ENCODE results near the gene PLPPR2.
"Not testable (repeated sequence)": the region's sequence is repeated elsewhere in the genome, so short reads cannot be mapped to it uniquely, and the experiment has no call there.

Gene PLPPR2

GRCh38 chr19:11335449-11336146 is 19.6 kb upstream of the PLPPR2 start:
- H3K4me3 ChIP-seq (ENCODE audit: low read depth, low read length): no peak overlapping the region
- DNase-seq (ENCODE audit: low read depth): no peak
- no peak for TF ChIP-seq CTCF (conservative IDR thresholded peaks at IDR 0.05; ENCODE audit: low read depth, low read length)

- no peak for DNase-seq (ENCODE audit: low read depth)
- no peak overlapping the region for H3K4me3 ChIP-seq (ENCODE audit: low read depth, low read length)
- TF ChIP-seq CTCF (conservative IDR thresholded peaks at IDR 0.05; ENCODE audit: low read depth, low read length): no peak
These were observed 18.2 kb upstream of the PLPPR2 start for GRCh38 chr19:11337080-11337479.

- TF ChIP-seq CTCF (conservative IDR thresholded peaks at IDR 0.05; ENCODE audit: low read depth, low read length): no peak
- H3K4me3 ChIP-seq (ENCODE audit: low read depth, low read length): no peak overlapping the region
- no peak for DNase-seq (ENCODE audit: low read depth)
These were observed 17.1 kb upstream of the PLPPR2 start for GRCh38 chr19:11338121-11338520.

GRCh38 chr19:11338569-11339253 is 16.5 kb upstream of the PLPPR2 start:
- DNase-seq (ENCODE audit: low read depth): no peak
- H3K4me3 ChIP-seq (ENCODE audit: low read depth, low read length): no peak overlapping the region
- no peak for TF ChIP-seq CTCF (conservative IDR thresholded peaks at IDR 0.05; ENCODE audit: low read depth, low read length)

- TF ChIP-seq CTCF (conservative IDR thresholded peaks at IDR 0.05; ENCODE audit: low read depth, low read length): no peak
- peak within 1 kb of the TSS; percentile 26 for H3K4me3 ChIP-seq (ENCODE audit: low read depth, low read length)
- peak; percentile 89 for DNase-seq (ENCODE audit: low read depth)
These were observed 15.8 kb upstream of the PLPPR2 start, which contains the start of gene RAB3D for GRCh38 chr19:11339254-11340098. Gene RAB3D, minus strand, starts transcription at chr19:11339657. Its CDS starts 2,258 bp downstream, at chr19:11337399.

GRCh38 chr19:11340099-11340467 is 15.1 kb upstream of the PLPPR2 start:
- DNase-seq (ENCODE audit: low read depth); H3K4me3 ChIP-seq (ENCODE audit: low read depth, low read length): not testable (repeated sequence)

- no peak for DNase-seq (ENCODE audit: low read depth)
- H3K4me3 ChIP-seq (ENCODE audit: low read depth, low read length): no peak overlapping the region
- TF ChIP-seq CTCF (conservative IDR thresholded peaks at IDR 0.05; ENCODE audit: low read depth, low read length): no peak
These were observed 12.8 kb upstream of the PLPPR2 start for GRCh38 chr19:11342429-11342828.
